Ishikawa (cell line): ENCODE data around the gene GARIN6.

ENCODE experiments used
- CEBPB ChIP-seq: IDR thresholded peaks from 2 replicates; pipeline ENCODE4 v1.6.1; 2012
- CREB1 ChIP-seq: IDR thresholded peaks from 2 replicates; pipeline ENCODE4 v1.6.1; 2012; ENCODE audit warnings: low read depth
- EGR1 ChIP-seq: IDR thresholded peaks from 2 replicates; pipeline ENCODE4 v1.6.1; 2012
- EP300 ChIP-seq: IDR thresholded peaks from 2 replicates; pipeline ENCODE4 v1.6.1; 2012; ENCODE audit warnings: borderline replicate concordance
- FOXM1 ChIP-seq: IDR thresholded peaks from 2 replicates; pipeline ENCODE4 v1.6.1; 2012; ENCODE audit warnings: low read depth, borderline replicate concordance
- NFIC ChIP-seq: IDR thresholded peaks from 2 replicates; pipeline ENCODE4 v1.6.1; 2012
- RAD21 ChIP-seq: IDR thresholded peaks from 2 replicates; pipeline ENCODE4 v1.6.1; 2012; ENCODE audit warnings: low read depth
- TAF1 ChIP-seq: IDR thresholded peaks from 2 replicates; pipeline ENCODE4 v1.6.1; 2012; ENCODE audit warnings: low read depth, mild to moderate bottlenecking
- TCF12 ChIP-seq: IDR thresholded peaks from 2 replicates; pipeline ENCODE4 v1.6.1; 2012; ENCODE audit warnings: low read depth
- TEAD4 ChIP-seq: IDR thresholded peaks from 2 replicates; pipeline ENCODE4 v1.6.1; 2012
- YY1 ChIP-seq: IDR thresholded peaks from 2 replicates; pipeline ENCODE4 v1.6.1; 2012; ENCODE audit warnings: low read depth
- ZBTB7A ChIP-seq: IDR thresholded peaks from 2 replicates; pipeline ENCODE4 v1.6.1; 2012; ENCODE audit warnings: low read depth
- TF ChIP-seq, protein P1 (sequence below): IDR thresholded peaks from 2 replicates; pipeline ENCODE4 v1.6.1; 2012
- TF ChIP-seq, protein P2 (sequence below): IDR thresholded peaks from 2 replicates; pipeline ENCODE4 v1.6.1; 2012; ENCODE audit warnings: low read depth, mild to moderate bottlenecking
- TF ChIP-seq, protein P3 (sequence below): IDR thresholded peaks from 2 replicates; pipeline ENCODE4 v1.6.1; 2012

The GARIN6 gene

DNA sequence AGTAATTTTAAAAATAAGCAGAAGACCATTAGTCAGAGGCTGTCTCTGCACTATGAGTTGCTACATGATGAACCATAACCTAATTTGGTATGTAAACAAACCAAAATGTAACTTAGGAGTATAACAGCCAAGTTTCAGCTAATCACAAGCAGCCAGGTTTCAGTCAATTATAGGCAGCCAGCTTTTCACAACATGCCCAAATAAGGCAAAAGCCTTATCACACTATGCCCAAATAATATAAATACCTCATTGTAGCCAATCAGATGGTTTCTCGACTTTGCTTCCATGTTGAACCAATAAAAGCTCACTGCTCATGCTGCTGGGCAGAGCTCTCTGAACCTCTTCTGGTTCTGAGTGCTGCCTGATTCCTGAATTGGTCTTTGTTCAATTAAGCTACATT lies 38.6 kb downstream of the GARIN6 start:
- TF ChIP-seq TAF1, result no peak
- TF ChIP-seq TEAD4, result no peak
- TF ChIP-seq FOXM1, result no peak
- no peak for TF ChIP-seq TCF12
- TF ChIP-seq, protein P1, sequence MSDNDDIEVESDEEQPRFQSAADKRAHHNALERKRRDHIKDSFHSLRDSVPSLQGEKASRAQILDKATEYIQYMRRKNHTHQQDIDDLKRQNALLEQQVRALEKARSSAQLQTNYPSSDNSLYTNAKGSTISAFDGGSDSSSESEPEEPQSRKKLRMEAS, result no peak
- TF ChIP-seq RAD21, result no peak
- no peak for TF ChIP-seq CREB1
- TF ChIP-seq EP300, result no peak
- TF ChIP-seq, protein P2, sequence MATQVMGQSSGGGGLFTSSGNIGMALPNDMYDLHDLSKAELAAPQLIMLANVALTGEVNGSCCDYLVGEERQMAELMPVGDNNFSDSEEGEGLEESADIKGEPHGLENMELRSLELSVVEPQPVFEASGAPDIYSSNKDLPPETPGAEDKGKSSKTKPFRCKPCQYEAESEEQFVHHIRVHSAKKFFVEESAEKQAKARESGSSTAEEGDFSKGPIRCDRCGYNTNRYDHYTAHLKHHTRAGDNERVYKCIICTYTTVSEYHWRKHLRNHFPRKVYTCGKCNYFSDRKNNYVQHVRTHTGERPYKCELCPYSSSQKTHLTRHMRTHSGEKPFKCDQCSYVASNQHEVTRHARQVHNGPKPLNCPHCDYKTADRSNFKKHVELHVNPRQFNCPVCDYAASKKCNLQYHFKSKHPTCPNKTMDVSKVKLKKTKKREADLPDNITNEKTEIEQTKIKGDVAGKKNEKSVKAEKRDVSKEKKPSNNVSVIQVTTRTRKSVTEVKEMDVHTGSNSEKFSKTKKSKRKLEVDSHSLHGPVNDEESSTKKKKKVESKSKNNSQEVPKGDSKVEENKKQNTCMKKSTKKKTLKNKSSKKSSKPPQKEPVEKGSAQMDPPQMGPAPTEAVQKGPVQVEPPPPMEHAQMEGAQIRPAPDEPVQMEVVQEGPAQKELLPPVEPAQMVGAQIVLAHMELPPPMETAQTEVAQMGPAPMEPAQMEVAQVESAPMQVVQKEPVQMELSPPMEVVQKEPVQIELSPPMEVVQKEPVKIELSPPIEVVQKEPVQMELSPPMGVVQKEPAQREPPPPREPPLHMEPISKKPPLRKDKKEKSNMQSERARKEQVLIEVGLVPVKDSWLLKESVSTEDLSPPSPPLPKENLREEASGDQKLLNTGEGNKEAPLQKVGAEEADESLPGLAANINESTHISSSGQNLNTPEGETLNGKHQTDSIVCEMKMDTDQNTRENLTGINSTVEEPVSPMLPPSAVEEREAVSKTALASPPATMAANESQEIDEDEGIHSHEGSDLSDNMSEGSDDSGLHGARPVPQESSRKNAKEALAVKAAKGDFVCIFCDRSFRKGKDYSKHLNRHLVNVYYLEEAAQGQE, result no peak
- TF ChIP-seq ZBTB7A, result no peak
- no peak for TF ChIP-seq EGR1
- TF ChIP-seq, protein P3, sequence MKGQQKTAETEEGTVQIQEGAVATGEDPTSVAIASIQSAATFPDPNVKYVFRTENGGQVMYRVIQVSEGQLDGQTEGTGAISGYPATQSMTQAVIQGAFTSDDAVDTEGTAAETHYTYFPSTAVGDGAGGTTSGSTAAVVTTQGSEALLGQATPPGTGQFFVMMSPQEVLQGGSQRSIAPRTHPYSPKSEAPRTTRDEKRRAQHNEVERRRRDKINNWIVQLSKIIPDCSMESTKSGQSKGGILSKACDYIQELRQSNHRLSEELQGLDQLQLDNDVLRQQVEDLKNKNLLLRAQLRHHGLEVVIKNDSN, result no peak
- no peak for TF ChIP-seq CEBPB
- TF ChIP-seq NFIC, result no peak
- TF ChIP-seq YY1, result no peak

DNA sequence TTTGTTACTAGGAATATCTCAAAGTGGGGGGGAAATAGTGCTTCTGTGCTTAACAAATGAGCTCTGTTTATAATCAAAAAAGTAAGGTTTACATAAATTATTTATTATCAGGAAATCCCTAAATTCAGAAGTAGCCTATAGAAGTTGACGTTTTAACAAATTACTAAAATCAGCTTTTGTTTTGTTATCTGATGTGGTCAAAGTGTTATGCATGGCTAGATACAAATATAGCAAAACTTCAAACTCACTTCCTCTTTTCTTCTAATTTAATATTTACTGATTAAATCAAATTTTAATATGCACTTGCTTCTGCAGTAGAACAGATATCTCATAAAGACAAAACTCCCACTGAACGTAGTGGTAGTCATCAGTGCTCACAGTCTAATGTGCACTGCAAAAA lies 47.5 kb downstream of the GARIN6 start:
- TF ChIP-seq CEBPB (no peak), EP300 (no peak), ZBTB7A (no peak)
